Pancreas (tissue), 10 donors: ENCODE measurements around the gene F7. TPM values are rescaled to one million over a fixed set of nuclear protein-coding genes. Genes with fewer than 3 reads are reported as not detected.

Experiments
- ATAC-seq, 4 donors: fragments of 200-7000 bp; cut with Tn5 transposase; one replicate each; pipeline versions ENCODE4 v1.8.0 to v1.9.1; 2020; ENCODE audit warnings: mild to moderate bottlenecking in 4 of 4, moderate library complexity in 4 of 4
- DNase-seq, 6 donors: peaks; one replicate each; pipeline ENCODE4 v3.0.0-alpha.2; 2020
- FAIRE-seq: peaks from 2 replicates; lab custom pipeline; 2012; peaks lifted over from hg19 to GRCh38; lab: Jason Lieb, UNC
- H3K27ac ChIP-seq, 4 donors: fragments of 200-600 bp; sonication (generic); 1 replicate in 3 of 4; 2 replicates in 1 of 4; pipeline versions ENCODE4 v1.5.0 to v1.8.0; 2020
- H3K27me3 ChIP-seq, 4 donors: fragments of 200-600 bp; one replicate each; pipeline ENCODE4 v1.8.0; 2021
- H3K36me3 ChIP-seq, 3 donors: fragments of 200-600 bp; sonication (generic) in 1 of 3; one replicate each; pipeline versions ENCODE4 v1.5.0 to v1.8.0; 2020 to 2021
- H3K4me1 ChIP-seq, 3 donors: fragments of 200-600 bp; one replicate each; pipeline ENCODE4 v1.8.0; 2021
- H3K4me3 ChIP-seq, 4 donors: fragments of 200-600 bp; sonication (generic) in 2 of 4; one replicate each; pipeline versions ENCODE4 v1.5.0 to v1.8.0; 2020 to 2021
- H3K9me3 ChIP-seq, 4 donors: fragments of 200-600 bp; one replicate each; pipeline ENCODE4 v1.8.0; 2021
- WGBS, 2 donors: extraction: QIAGEN DNeasy Blood & Tissue Kit; methylation state at CpG; one replicate each; pipeline ENCODE4 v1.1.7; 2013; 5-methylcytosine and 5-hydroxymethylcytosine counted together
- intact Hi-C, 3 donors: fragments of 100-400 bp; cut with DNase I; formaldehyde crosslinking; loops; one replicate each; pipeline versions ENCODE4 v1.11.1 to v1.14.2; 2022
- polyA plus RNA-seq, 2 donors: library from polyadenylated mRNA; stranded (reverse); fragments of 200-250 nt; gene quantifications; one replicate each; pipeline ENCODE4 v1.2.3, GENCODE V29; 2013
- total RNA-seq, 6 donors: library from RNA; stranded (reverse); fragmentation: NEBNext Ultra II Directional in 4 of 6; extraction: Animal tissue kit (Norgen Biotek cat#: 25700) in 4 of 6; gene quantifications; one replicate each; pipeline versions ENCODE4 v1.2.1 to v1.2.4, GENCODE V29; 2021 to 2023
- TF ChIP-seq, protein P1 (sequence below), 4 donors: fragments of 200-600 bp; sonication (generic) in 3 of 4; IDR thresholded peaks; one replicate each; pipeline versions ENCODE4 v1.5.0 to v1.8.0; 2021; ENCODE audit warnings: antibody characterized with exemption in 4 of 4
- donor health status: healthy with polysubstance abuse.
- donor health status: DM: no; HTN: no; CAD: no; lungs with moderate emphysema.
- donor health status: DM: no; HTN: no; CAD: no.
- donor health status: control.
- donor health status: control.
- donor health status: Bipolar disorder and iron deficiency.
- donor health status: DM: yes; HTN: yes; CAD: no.
- donor health status: DM: no; HTN: no; CAD: no.
- donor health status: DM: no; HTN: no; CAD: no.
- donor health status: DM: yes; HTN: yes; CAD: no.

Gene F7
- total and polyA plus RNA-seq, 8 donors, result 0.13 to 0.96 (median 0.23) TPM; not detected in 2

DNA sequence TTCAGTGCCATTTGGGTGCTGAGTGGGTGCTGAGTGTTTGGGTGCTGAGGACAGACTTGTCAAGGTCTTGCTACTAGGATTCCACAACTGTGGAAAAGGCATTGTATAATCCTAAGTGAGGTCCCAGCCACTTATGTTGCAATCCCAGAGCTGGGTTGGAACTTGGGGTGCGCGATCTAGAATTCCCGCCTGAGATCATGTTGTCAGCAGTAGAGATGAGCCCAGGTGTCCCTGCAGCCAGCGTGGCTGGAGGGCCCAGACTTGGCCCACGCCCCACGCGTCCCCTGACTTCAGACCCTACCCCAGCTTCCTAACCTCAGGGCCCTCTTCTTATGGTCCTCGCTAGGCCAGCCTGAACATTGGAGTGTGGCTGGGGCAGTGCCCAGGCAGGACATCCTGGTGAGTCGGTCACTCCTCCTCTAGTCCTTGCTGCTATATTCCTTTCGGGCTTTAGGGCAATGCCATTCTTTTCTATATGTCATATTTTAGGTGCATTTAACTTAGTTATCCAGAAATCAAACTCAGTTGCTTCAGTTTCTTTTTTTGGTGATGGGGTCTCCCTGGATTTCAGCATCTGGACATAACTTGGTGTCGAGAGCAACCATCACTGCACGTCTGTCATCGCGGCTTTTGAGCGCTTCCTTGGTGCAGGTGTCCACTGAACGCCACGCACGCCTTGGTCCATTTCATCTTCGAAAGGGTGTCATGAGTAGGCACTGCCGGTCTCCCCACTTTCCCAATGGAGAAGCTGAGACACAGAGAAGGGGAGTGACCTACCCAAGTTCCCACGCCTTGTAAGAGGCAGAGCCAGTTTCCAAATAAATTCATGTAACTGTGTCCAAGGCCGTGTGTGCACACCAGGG lies 46.4 kb upstream of the F7 start:
- TF ChIP-seq, protein P1, sequence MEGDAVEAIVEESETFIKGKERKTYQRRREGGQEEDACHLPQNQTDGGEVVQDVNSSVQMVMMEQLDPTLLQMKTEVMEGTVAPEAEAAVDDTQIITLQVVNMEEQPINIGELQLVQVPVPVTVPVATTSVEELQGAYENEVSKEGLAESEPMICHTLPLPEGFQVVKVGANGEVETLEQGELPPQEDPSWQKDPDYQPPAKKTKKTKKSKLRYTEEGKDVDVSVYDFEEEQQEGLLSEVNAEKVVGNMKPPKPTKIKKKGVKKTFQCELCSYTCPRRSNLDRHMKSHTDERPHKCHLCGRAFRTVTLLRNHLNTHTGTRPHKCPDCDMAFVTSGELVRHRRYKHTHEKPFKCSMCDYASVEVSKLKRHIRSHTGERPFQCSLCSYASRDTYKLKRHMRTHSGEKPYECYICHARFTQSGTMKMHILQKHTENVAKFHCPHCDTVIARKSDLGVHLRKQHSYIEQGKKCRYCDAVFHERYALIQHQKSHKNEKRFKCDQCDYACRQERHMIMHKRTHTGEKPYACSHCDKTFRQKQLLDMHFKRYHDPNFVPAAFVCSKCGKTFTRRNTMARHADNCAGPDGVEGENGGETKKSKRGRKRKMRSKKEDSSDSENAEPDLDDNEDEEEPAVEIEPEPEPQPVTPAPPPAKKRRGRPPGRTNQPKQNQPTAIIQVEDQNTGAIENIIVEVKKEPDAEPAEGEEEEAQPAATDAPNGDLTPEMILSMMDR (IDR thresholded peaks at IDR 0.05), result no peak
- H3K27ac ChIP-seq, result no peak overlapping the region
- intact Hi-C loops, result no loop called here
- 94 to 95% methylated on average over 22 of the region's 22 CpGs for WGBS, 2 donors
- H3K9me3 ChIP-seq, result no peaks in the 10 kb centered on the region
- peak in 3 of 6 donors; percentile 6 to 33 (median 21) for DNase-seq
- H3K4me3 ChIP-seq, result no peak overlapping the region
- ATAC-seq, result no peak
- no peak for FAIRE-seq
- no peaks in the 10 kb centered on the region for H3K4me1 ChIP-seq
- H3K36me3 ChIP-seq, result no peaks in the 10 kb centered on the region
- H3K27me3 ChIP-seq, result no peaks in the 10 kb centered on the region

DNA sequence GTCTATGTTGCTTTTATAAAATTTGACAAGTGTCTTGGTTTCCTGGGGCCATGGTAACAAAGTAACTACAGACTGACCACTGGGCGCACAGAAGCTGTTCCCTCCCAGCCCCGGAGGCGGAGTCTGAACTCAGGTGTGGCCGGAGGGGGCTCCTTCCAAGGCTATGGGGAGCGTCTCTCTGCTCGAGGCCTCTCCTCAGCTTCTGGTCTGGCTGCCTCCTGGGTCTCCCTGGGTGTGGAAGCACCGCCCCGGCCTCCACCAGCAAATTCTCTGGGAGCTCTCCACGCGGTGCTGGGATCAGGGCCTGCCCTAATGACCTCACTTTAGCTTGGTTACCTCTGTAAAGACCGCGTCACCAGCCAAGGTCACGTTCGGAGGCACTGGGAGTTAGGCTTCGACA lies 45.7 kb upstream of the F7 start:
- ATAC-seq, result no peak
- Histone ChIP-seq H3K4me1 (no peaks in the 10 kb centered on the region), H3K27ac (no peak overlapping the region), H3K27me3 (no peaks in the 10 kb centered on the region), H3K4me3 (no peak overlapping the region), H3K36me3 (no peaks in the 10 kb centered on the region), H3K9me3 (no peaks in the 10 kb centered on the region)
- intact Hi-C loops, result no loop called here
- TF ChIP-seq, protein P1 (IDR thresholded peaks at IDR 0.05), result no peak
- peak in 3 of 6 donors; percentile 13 to 36 (median 35) for DNase-seq
- WGBS, 2 donors, result 78 to 79% methylated on average over 15 of the region's 15 CpGs
- no peak for FAIRE-seq

DNA sequence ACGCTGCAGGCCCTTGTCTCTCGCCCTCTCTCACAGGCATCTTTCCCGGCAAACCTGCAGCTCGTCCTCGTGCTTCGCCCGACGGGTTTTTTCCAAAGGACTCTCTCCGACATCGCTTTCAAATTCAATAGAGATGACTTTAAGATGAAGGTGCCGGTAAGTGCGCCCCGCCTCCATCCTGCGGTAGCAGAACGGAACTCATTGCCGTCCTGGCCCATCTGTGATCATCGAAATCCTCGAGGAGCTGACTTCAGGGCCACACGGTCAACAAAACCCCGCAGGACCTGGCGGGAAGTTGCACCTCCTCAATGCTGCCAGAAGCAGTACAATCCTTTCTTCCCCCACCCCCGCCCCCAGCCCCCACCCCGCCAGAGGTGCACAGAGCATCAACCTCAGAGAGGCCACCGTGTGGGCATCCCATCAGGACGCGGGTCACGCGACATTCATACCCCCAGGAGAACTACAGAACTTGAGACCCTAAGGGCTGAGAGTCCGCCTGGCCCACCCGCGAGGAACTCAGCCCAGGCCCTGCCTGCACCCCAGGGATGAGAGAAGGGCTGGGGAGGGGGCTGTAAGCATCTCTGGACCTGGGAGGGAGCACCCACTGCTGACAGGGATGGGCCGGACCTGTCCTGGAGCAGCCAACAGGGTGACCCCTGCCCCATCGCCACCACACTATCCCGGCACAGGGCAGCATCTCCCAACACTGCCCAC lies 44.9 kb upstream of the F7 start:
- TF ChIP-seq, protein P1 (IDR thresholded peaks at IDR 0.05), result no peak
- no peaks in the 10 kb centered on the region for H3K27me3 ChIP-seq
- DNase-seq (peak in 3 of 6 donors; percentile 9 to 45 (median 43)), ATAC-seq (no peak), FAIRE-seq (no peak)
- no peak overlapping the region for H3K27ac ChIP-seq
- intact Hi-C loops, result no loop called here
- H3K4me3 ChIP-seq, result no peak overlapping the region
- 92 to 93% methylated on average over 34 of the region's 34 CpGs for WGBS, 2 donors
- H3K4me1 ChIP-seq, result no peaks in the 10 kb centered on the region
- H3K9me3 ChIP-seq, result no peaks in the 10 kb centered on the region
- no peaks in the 10 kb centered on the region for H3K36me3 ChIP-seq

DNA sequence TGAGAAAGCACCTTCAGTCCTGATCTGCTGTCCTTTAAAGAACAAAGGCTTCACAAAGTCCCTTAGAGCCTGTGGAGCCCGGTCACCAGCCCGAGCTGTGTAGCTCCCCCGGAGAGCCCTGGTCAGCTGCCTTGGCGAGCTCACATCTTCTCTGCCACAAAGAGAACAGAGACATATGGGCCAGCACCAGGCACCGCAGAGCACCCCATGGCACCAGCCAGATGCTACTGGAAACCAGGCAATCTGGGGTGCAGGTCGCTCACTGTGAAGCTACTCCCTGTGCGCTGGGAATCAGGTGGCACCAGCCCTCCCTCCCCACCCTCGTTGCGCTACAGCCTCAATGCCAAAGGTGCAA lies 44.3 kb upstream of the F7 start:
- peak in 2 of 6 donors; percentile 9 to 43 for DNase-seq
- intact Hi-C loops, result no loop called here
- H3K36me3 ChIP-seq, result no peaks in the 10 kb centered on the region

More for the DNA sequence above, 44.3 kb upstream of the F7 start:
- no peak overlapping the region for H3K27ac ChIP-seq
- H3K27me3 ChIP-seq, result no peaks in the 10 kb centered on the region
- H3K4me3 ChIP-seq, result no peak overlapping the region
- no peaks in the 10 kb centered on the region for H3K9me3 ChIP-seq
- no peak for ATAC-seq
- no peaks in the 10 kb centered on the region for H3K4me1 ChIP-seq
- WGBS, 2 donors, result 92 to 98% methylated on average over 9 of the region's 9 CpGs
- FAIRE-seq, result no peak
- TF ChIP-seq, protein P1 (IDR thresholded peaks at IDR 0.05), result no peak
